Astrocyte (in vitro differentiated cells and primary cell): ENCODE results near the gene SAYSD1. TPM values are rescaled to one million over a fixed set of nuclear protein-coding genes. Genes with fewer than 3 reads are reported as not detected.

Experiments
- total RNA-seq: library from RNA; stranded (reverse); gene quantifications from 2 replicates; pipeline ENCODE4 v1.2.1, GENCODE V29; 2021

The SAYSD1 gene
- total RNA-seq, 1 donor from 2014 or later = 9.4 TPM

Other genes starting within 250 kb of the SAYSD1 start
- gene GLP1R, start 66.4 kb downstream of the SAYSD1 start, total RNA-seq = not detected in 2 replicates
- gene KCNK5, start 114.3 kb upstream of the SAYSD1 start, total RNA-seq = 0.14 and 0.17 TPM in 2 replicates
- not detected in 2 replicates for gene KCNK17, start 199.2 kb upstream of the SAYSD1 start, total RNA-seq
- not detected in 2 replicates for gene KCNK16, start 207.5 kb upstream of the SAYSD1 start, total RNA-seq